HEK293T (cell line): ENCODE measurements around the gene PTH2.

ENCODE experiments used
- CTCF ChIA-PET: fragments of 350-600 bp; formaldehyde crosslinking; extraction: SDS; loops from one replicate; lab custom pipeline; 2021; ENCODE audit warnings: antibody characterized with exemption, inconsistent platforms; lab: Yijun Ruan, JAX
- POLR2A ChIA-PET: fragments of 350-600 bp; formaldehyde crosslinking; extraction: SDS; loops from one replicate; lab custom pipeline; 2020; ENCODE audit warnings: antibody characterized with exemption, inconsistent platforms; lab: Yijun Ruan, JAX
- DNase-seq: peaks from one replicate; pipeline ENCODE4 v3.0.0; 2012; ENCODE audit warnings: mixed read lengths; ENCODE audit errors: extremely low spot score
- ARNT ChIP-seq: fragments of 450-650 bp; IDR thresholded peaks from 2 replicates; pipeline ENCODE4 v1.6.1; 2017; ENCODE audit warnings: mild to moderate bottlenecking
- BHLHE40 ChIP-seq: fragments of 450-650 bp; IDR thresholded peaks from 2 replicates; pipeline ENCODE4 v1.6.1; 2016; ENCODE audit warnings: mild to moderate bottlenecking, moderate library complexity, borderline replicate concordance
- CTBP1 ChIP-seq: fragments of 450-650 bp; IDR thresholded peaks from 2 replicates; pipeline ENCODE4 v1.6.1; 2016; ENCODE audit warnings: borderline replicate concordance
- ELF4 ChIP-seq: fragments of 450-650 bp; IDR thresholded peaks from 2 replicates; pipeline ENCODE4 v1.6.1; 2017; ENCODE audit warnings: antibody characterized with exemption
- FOXA1 ChIP-seq: fragments of 450-650 bp; IDR thresholded peaks from 2 replicates; pipeline ENCODE4 v1.6.1; 2016; ENCODE audit warnings: mild to moderate bottlenecking
- FOXK2 ChIP-seq: fragments of 450-650 bp; IDR thresholded peaks from 2 replicates; pipeline ENCODE4 v1.6.1; 2016; ENCODE audit warnings: mild to moderate bottlenecking
- FOXM1 ChIP-seq: fragments of 450-650 bp; IDR thresholded peaks from 2 replicates; pipeline ENCODE4 v1.6.1; 2017; ENCODE audit warnings: mild to moderate bottlenecking, borderline replicate concordance
- HDGF ChIP-seq: fragments of 450-650 bp; IDR thresholded peaks from 2 replicates; pipeline ENCODE4 v1.6.1; 2017; ENCODE audit warnings: antibody characterized with exemption, borderline replicate concordance
- L3MBTL2 ChIP-seq: fragments of 450-650 bp; conservative IDR thresholded peaks from 2 replicates; pipeline ENCODE4 v1.6.1; 2016; ENCODE audit warnings: mild to moderate bottlenecking
- LEF1 ChIP-seq: fragments of 450-650 bp; IDR thresholded peaks from 2 replicates; pipeline ENCODE4 v1.6.1; 2017; ENCODE audit warnings: mild to moderate bottlenecking, borderline replicate concordance
- NFRKB ChIP-seq: fragments of 450-650 bp; IDR thresholded peaks from 2 replicates; pipeline ENCODE4 v1.6.1; 2016; ENCODE audit warnings: mild to moderate bottlenecking, moderate library complexity
- SP1 ChIP-seq: fragments of 450-650 bp; IDR thresholded peaks from 2 replicates; pipeline ENCODE4 v1.6.1; 2017
- SUZ12 ChIP-seq: fragments of 450-650 bp; IDR thresholded peaks from 2 replicates; pipeline ENCODE4 v1.6.1; 2016; ENCODE audit warnings: mild to moderate bottlenecking
- TARDBP ChIP-seq: fragments of 450-650 bp; IDR thresholded peaks from 2 replicates; pipeline ENCODE4 v1.6.1; 2016
- ZNF384 ChIP-seq: fragments of 450-650 bp; IDR thresholded peaks from 2 replicates; pipeline ENCODE4 v1.6.1; 2016
- TF ChIP-seq, protein P1 (sequence below): fragments of 450-650 bp; IDR thresholded peaks from 2 replicates; pipeline ENCODE4 v1.6.1; 2016

The PTH2 gene

DNA sequence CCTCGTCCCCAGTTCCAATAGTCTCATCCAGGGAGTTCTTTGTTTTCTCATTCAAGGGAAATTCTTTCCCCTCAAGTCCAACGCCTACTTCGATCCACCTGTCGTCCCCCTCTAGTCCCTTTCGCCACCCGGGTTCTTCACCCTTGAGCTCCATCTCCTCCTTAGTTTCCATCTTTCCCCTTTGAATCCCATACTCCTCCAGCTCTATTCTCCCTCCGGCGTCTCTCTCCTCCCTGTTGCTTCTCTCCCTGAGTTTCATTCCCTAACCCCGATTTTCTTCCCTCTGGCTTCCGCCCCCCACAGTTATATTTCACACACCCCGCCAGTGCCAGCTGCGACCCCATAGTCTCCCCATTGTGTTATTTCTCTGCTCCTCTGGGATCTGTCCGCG, 18.7 kb upstream of the PTH2 start:
- POLR2A ChIA-PET, result interaction anchor here (1.1 to 3.1 kb wide), 5 partner anchors 10 to 234 kb away, joined by 3 to 20 read pairs (median 6); partner anchors contain the start of genes ALDH16A1, GFY and PIH1D1
- DNase-seq, result no peak
- CTCF ChIA-PET, result interaction anchor here (0.8 to 1.5 kb wide), 3 partner anchors 10 to 217 kb away, joined by 4 read pairs; partner anchors contain the start of gene PIH1D1
- TF ChIP-seq NFRKB, result no peak
- no peak for TF ChIP-seq ELF4
- no peak for TF ChIP-seq ZNF384
- no peak for TF ChIP-seq TARDBP
- TF ChIP-seq CTBP1, result no peak
- TF ChIP-seq FOXA1, result no peak
- no peak for TF ChIP-seq FOXM1
- TF ChIP-seq SP1, result no peak
- no peak for TF ChIP-seq LEF1
- no peak for TF ChIP-seq HDGF
- TF ChIP-seq BHLHE40, result no peak

DNA sequence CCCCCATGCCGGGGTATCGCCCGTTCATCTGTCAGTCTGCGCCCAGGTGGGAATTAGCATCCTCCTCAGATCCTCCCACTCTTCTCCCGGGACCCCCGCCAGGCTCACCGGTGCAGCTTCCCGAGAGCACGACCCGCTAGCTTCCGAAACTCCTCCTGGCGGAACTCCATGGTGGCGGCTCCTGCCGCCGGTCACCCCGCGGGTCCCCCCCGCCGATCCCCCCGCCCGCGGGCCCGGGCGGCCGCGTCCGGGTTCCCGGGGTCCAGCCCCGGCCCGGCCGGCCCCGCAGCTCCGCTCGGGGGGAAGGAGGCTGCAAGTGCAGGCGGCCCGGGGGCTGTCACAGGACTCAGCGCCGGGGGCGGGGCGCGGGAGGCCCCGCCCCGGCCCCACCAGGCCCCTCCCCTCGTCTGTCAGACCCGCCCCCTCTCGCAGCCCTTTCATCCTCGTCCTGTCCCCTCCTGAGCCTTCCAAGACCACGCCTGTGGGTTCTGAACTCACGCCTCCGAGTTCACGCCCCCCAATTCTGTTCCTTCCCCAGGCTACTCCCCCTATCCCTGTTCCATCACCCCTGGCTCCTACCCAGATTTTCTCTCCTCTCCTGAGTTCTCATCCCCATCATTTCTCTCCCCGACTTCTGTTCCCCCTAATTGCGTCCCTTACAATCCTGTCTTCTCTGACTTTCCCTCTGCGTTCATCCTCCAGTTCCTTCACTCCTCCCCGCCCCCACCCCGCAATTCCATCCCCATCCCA, 18.1 kb upstream of the PTH2 start, which contains the start of gene SLC17A7:
SLC17A7 (minus strand) TSS at position 318 of the 750 bp plus-strand sequence; CDS start at position 170, 148 bp downstream.
- POLR2A ChIA-PET, result interaction anchor here (1.1 to 3.1 kb wide), 5 partner anchors 10 to 235 kb away, joined by 3 to 20 read pairs (median 6); partner anchors contain the start of genes ALDH16A1, GFY and PIH1D1
- peak; percentile 84 for DNase-seq
- CTCF ChIA-PET, result interaction anchor here (0.8 to 1.0 kb wide), 2 partner anchors 50 to 216 kb away, joined by 3 to 4 read pairs; no protein-coding TSS in a partner anchor
- TF ChIP-seq HDGF, result no peak
- TF ChIP-seq CTBP1, result no peak
- no peak for TF ChIP-seq NFRKB
- no peak for TF ChIP-seq L3MBTL2
- TF ChIP-seq FOXM1, result no peak
- no peak for TF ChIP-seq ELF4
- no peak for TF ChIP-seq FOXK2
- TF ChIP-seq, protein P1, sequence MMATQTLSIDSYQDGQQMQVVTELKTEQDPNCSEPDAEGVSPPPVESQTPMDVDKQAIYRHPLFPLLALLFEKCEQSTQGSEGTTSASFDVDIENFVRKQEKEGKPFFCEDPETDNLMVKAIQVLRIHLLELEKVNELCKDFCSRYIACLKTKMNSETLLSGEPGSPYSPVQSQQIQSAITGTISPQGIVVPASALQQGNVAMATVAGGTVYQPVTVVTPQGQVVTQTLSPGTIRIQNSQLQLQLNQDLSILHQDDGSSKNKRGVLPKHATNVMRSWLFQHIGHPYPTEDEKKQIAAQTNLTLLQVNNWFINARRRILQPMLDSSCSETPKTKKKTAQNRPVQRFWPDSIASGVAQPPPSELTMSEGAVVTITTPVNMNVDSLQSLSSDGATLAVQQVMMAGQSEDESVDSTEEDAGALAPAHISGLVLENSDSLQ, result no peak
- no peak for TF ChIP-seq SUZ12
- TF ChIP-seq BHLHE40, result no peak
- no peak for TF ChIP-seq ZNF384
- no peak for TF ChIP-seq TARDBP
- TF ChIP-seq LEF1, result no peak
- no peak for TF ChIP-seq FOXA1
- TF ChIP-seq SP1, result no peak
- no peak for TF ChIP-seq ARNT

DNA sequence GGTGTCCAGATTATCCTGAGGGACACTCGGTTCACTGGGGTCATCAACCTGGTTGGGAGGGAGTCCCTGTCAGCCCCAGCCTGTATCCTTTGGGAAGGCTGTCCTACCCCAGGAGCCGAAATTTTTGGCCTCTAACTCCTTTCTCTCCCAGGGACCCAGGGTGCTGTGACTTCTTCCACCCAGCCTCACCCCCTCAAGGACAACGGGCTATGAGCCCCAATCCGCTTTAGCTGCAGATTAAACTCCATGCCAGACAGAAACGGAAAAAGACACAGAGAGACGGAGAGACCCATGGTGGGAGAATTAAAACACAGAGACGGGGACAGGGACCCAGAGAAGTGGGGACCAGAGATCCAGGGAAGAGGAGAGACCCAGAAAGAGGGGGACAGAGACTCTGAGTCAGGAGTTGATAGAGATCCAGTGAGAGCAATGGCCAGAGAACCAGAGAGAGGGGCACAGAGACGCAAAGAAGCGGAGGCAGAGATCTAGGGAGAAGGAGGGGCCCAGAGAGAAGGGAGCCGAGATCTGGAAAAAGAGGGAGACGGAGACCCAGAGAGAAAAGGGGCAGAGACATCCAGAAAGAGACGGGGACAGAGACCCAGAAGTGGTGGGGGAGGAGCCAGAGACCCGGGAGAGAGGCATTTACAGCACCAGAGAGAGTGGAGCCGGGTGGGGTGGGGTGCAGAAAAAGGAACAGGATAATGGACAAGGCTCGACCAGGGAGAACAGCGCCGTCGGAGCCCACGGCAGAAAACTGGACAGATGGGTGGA, 17.4 kb upstream of the PTH2 start:
- POLR2A ChIA-PET, result interaction anchor here (0.9 to 3.1 kb wide), 4 partner anchors 11 to 55 kb away, joined by 3 to 20 read pairs (median 6); partner anchors contain the start of genes ALDH16A1 and PIH1D1
- CTCF ChIA-PET, result interaction anchor here (1.0 kb wide), 1 partner anchor 49 kb away, joined by 3 read pairs; no protein-coding TSS in a partner anchor

DNA sequence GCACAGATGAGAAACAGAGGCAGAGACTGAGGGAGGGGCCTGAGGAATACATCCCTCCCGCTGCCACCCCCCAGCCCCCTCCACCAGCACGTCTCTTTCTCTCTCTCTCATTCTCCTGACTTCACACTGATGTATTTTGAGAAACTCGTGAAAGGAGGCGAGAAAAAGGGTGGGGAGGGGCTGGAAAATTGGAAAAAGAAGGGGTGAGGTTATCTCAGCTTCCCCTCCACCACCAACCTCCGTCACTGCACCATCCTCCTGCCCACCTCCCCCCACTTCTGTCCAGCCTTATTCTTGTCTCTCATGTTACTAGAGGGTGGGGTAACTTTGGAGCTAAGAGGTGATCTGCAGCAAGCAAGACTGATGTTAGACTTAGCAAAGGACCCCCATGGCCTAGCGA, 16.6 kb upstream of the PTH2 start:
- TF ChIP-seq SUZ12, result no peak
- no peak for TF ChIP-seq FOXK2
- TF ChIP-seq TARDBP, result no peak
- TF ChIP-seq ZNF384, result no peak
- no peak for TF ChIP-seq L3MBTL2
- TF ChIP-seq FOXM1, result no peak
- TF ChIP-seq NFRKB, result no peak
- TF ChIP-seq BHLHE40, result no peak
- TF ChIP-seq CTBP1, result no peak
- no peak for TF ChIP-seq FOXA1
- no peak for TF ChIP-seq HDGF
- ChIA-PET CTCF (no interaction called here), POLR2A (interaction anchor here (0.9 to 1.7 kb wide), 3 partner anchors 13 to 56 kb away, joined by 3 to 7 read pairs (median 3); partner anchors contain the start of gene ALDH16A1)
- no peak for DNase-seq

More for the DNA sequence above, 17.4 kb upstream of the PTH2 start:
- TF ChIP-seq, protein P1, result no peak
- TF ChIP-seq HDGF (no peak), FOXK2 (no peak), SP1 (no peak), FOXA1 (no peak), ARNT (no peak), ELF4 (no peak), NFRKB (no peak), L3MBTL2 (no peak), CTBP1 (no peak), BHLHE40 (no peak), TARDBP (no peak), FOXM1 (no peak), SUZ12 (no peak), LEF1 (no peak), ZNF384 (no peak)
- no peak for DNase-seq

DNA sequence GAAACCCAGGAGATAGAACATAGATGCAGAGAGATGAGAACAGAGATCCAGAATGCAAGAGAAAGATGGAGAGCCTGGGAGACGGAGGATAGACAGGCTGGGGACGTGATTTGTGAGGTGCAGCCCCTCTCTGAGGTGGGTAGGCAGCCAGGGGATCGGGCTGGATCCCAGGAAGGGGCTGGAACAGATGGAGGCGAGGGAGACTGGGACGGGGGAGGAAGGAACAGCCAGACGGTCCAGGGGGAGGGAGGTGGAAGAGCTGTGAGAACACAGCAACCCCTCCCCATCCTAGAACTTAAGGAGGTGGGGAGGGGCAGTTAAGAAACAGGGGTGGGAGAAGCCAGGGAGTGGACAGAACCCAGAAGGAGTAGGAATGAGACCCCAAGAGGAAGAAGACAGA, 15.0 kb upstream of the PTH2 start:
- DNase-seq, result no peak
- TF ChIP-seq FOXK2 (no peak), TARDBP (no peak), HDGF (no peak), SP1 (no peak), LEF1 (no peak)
- POLR2A ChIA-PET, result interaction anchor here (1.4 kb wide), 1 partner anchor 14 kb away, joined by 3 read pairs; the partner anchor contains the start of gene PIH1D1
- CTCF ChIA-PET, result no interaction called here
